ENCODE data around the gene UFSP2.

DNA sequence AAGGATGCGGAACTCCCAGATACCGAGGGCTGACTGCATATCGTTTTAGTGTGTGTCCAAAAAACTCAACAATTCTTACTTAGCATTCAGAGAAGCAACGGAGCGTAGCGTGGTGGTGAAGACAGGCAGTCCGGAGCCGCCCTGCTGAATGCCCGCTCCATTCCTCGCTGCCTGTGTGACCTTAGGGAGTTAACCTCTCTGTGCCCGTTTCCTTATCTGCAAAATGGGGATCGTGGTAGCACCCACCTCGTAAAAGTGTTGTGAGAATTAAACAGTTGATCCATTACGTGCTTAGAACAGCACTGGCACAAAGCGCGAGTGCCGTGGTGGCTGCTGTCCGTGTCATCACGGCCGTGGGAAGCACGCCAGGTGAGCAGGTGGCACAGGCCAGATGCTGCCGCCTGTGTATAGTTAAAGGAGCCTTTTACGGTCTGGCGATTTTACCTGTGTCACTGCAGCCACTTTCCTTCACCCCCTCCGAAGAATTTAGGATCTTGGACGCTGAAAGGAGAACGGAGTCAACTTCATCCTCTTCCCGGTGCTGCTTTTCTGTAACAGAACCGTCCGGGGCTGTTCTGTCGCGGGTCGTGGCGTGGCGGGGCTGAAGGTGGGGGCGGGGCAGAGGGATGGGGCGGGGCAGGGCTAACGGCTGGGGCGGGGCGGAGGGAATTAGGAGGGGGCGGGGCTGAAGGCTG, 44.9 kb upstream of the UFSP2 start:
- no peak for TF ChIP-seq POLR2A (IDR thresholded peaks at IDR 0.05; ENCODE audit: low read length)
- TF ChIP-seq GATA1 (IDR thresholded peaks at IDR 0.05; ENCODE audit: low read depth, low read length) = no peak

Measured in erythroblast (primary cell).